H9 (cell line): ENCODE results near the gene PRELID2. TPM values are rescaled to one million over a fixed set of nuclear protein-coding genes. Genes with fewer than 3 reads are reported as not detected.

Source experiments
- DNase-seq: peaks from one replicate; pipeline ENCODE4 v3.0.0-alpha.2; 2017
- H2AFZ ChIP-seq: one replicate; pipeline ENCODE4 v1.6.1; 2013; ENCODE audit warnings: mild to moderate bottlenecking, low read length, control low read depth, moderate library complexity
- H2AK5ac ChIP-seq: 2 replicates; pipeline ENCODE4 v1.6.1; 2013; ENCODE audit warnings: low read length, control low read depth, mixed read lengths; ENCODE audit not compliant: insufficient read length
- H2BK120ac ChIP-seq: one replicate; pipeline ENCODE4 v1.6.1; 2013; ENCODE audit warnings: low read depth, mild to moderate bottlenecking, low read length, control low read depth, inconsistent platforms; ENCODE audit not compliant: poor library complexity, severe bottlenecking
- H2BK12ac ChIP-seq: 2 replicates; pipeline ENCODE4 v1.6.1; 2013; ENCODE audit warnings: low read length, control low read depth, mixed read lengths, low read depth; ENCODE audit not compliant: insufficient read length
- H2BK15ac ChIP-seq: 2 replicates; pipeline ENCODE4 v1.6.1; 2013; ENCODE audit warnings: low read depth, low read length, control low read depth
- H2BK20ac ChIP-seq: one replicate; pipeline ENCODE4 v1.6.1; 2013; ENCODE audit warnings: low read depth, mild to moderate bottlenecking, low read length, control low read depth, inconsistent platforms; ENCODE audit not compliant: poor library complexity, severe bottlenecking
- H2BK5ac ChIP-seq: 2 replicates; pipeline ENCODE4 v1.6.1; 2013; ENCODE audit warnings: low read length, control low read depth, mixed read lengths; ENCODE audit not compliant: insufficient read length
- H3K14ac ChIP-seq: 2 replicates; pipeline ENCODE4 v1.6.1; 2013; ENCODE audit warnings: low read length, control low read depth; ENCODE audit not compliant: insufficient read depth
- H3K18ac ChIP-seq: 2 replicates; pipeline ENCODE4 v1.6.1; 2013; ENCODE audit warnings: low read depth, mild to moderate bottlenecking, mixed read lengths, low read length, control low read depth; ENCODE audit not compliant: insufficient read length
- H3K23ac ChIP-seq: 2 replicates; pipeline ENCODE4 v1.6.1; 2013; ENCODE audit warnings: low read length, control low read depth, mixed read lengths, low read depth; ENCODE audit not compliant: insufficient read length
- H3K23me2 ChIP-seq: 2 replicates; pipeline ENCODE4 v1.6.1; 2013; ENCODE audit warnings: low read depth, mild to moderate bottlenecking, mixed read lengths, low read length, control low read depth; ENCODE audit not compliant: insufficient read length, poor library complexity, severe bottlenecking
- H3K27ac ChIP-seq: 2 replicates; pipeline ENCODE4 v1.5.1; 2013; ENCODE audit warnings: low read length, control low read depth, mixed read lengths, low read depth; ENCODE audit not compliant: insufficient read length
- H3K27me3 ChIP-seq: 2 replicates; pipeline ENCODE4 v1.6.1; 2013; ENCODE audit warnings: low read length, control low read depth, inconsistent platforms; ENCODE audit not compliant: insufficient read depth
- H3K4ac ChIP-seq: 2 replicates; pipeline ENCODE4 v1.6.1; 2013; ENCODE audit warnings: low read depth, mild to moderate bottlenecking, control low read depth, inconsistent platforms, low read length, moderate library complexity
- H3K4me1 ChIP-seq: 2 replicates; pipeline ENCODE4 v1.6.1; 2013; ENCODE audit warnings: low read length, control low read depth, inconsistent platforms; ENCODE audit not compliant: insufficient read depth
- H3K4me2 ChIP-seq: 2 replicates; pipeline ENCODE4 v1.6.1; 2013; ENCODE audit warnings: low read length, control low read depth, mixed read lengths; ENCODE audit not compliant: insufficient read length, insufficient read depth
- H3K56ac ChIP-seq: 2 replicates; pipeline ENCODE4 v1.6.1; 2013; ENCODE audit warnings: low read depth, mild to moderate bottlenecking, mixed read lengths, low read length, control low read depth; ENCODE audit not compliant: insufficient read length
- H3K79me1 ChIP-seq: 2 replicates; pipeline ENCODE4 v1.6.1; 2013; ENCODE audit warnings: low read depth, mild to moderate bottlenecking, moderate library complexity, low read length, control low read depth, inconsistent platforms; ENCODE audit not compliant: insufficient read depth, poor library complexity, severe bottlenecking
- H3K79me2 ChIP-seq: 2 replicates; pipeline ENCODE4 v1.6.1; 2013; ENCODE audit warnings: low read length, control low read depth, inconsistent platforms; ENCODE audit not compliant: insufficient read depth
- H3K9ac ChIP-seq: 2 replicates; pipeline ENCODE4 v1.6.1; 2013; ENCODE audit warnings: low read length, control low read depth, mixed read lengths; ENCODE audit not compliant: insufficient read length; ENCODE audit errors: extremely low read depth
- H3K9me3 ChIP-seq: one replicate; pipeline ENCODE4 v1.6.1; 2013; ENCODE audit warnings: low read depth, low read length, inconsistent platforms; ENCODE audit not compliant: control insufficient read depth
- H3T11ph ChIP-seq: one replicate; pipeline ENCODE4 v1.6.1; 2013; ENCODE audit warnings: mild to moderate bottlenecking, low read length, control low read depth, inconsistent platforms
- H4K20me1 ChIP-seq: one replicate; pipeline ENCODE4 v1.6.1; 2013; ENCODE audit not compliant: control insufficient read depth, insufficient read length, insufficient read depth
- H4K5ac ChIP-seq: 2 replicates; pipeline ENCODE4 v1.6.1; 2013; ENCODE audit warnings: low read depth, mild to moderate bottlenecking, mixed read lengths, low read length, control low read depth; ENCODE audit not compliant: insufficient read length
- H4K8ac ChIP-seq: replicated peaks from 2 replicates; pipeline ENCODE4 v1.6.1; 2013; ENCODE audit warnings: low read length, control low read depth, mixed read lengths, low read depth; ENCODE audit not compliant: insufficient read length
- H4K91ac ChIP-seq: 2 replicates; pipeline ENCODE4 v1.6.1; 2013; ENCODE audit warnings: low read depth, mild to moderate bottlenecking, moderate library complexity, mixed read lengths, low read length, control low read depth; ENCODE audit not compliant: insufficient read length
- H3K27ac Mint-ChIP-seq, 3 experiments: 2 replicates in 2 of 3; 3 replicates in 1 of 3; pipeline ENCODE4 v1.8.0; 2020 to 2021; ENCODE audit warnings: mixed read lengths in 3 of 3, mild to moderate bottlenecking in 1 of 3, moderate library complexity in 1 of 3
- H3K27me3 Mint-ChIP-seq: 2 replicates; pipeline ENCODE4 v1.8.0; 2021; ENCODE audit warnings: low read depth, mild to moderate bottlenecking, moderate library complexity, mixed read lengths
- H3K36me3 Mint-ChIP-seq, 3 experiments: 2 replicates in 2 of 3; 3 replicates in 1 of 3; pipeline ENCODE4 v1.8.0; 2020 to 2021; ENCODE audit warnings: low read depth in 3 of 3, mixed read lengths in 3 of 3; ENCODE audit not compliant: insufficient read depth in 1 of 3
- H3K4me1 Mint-ChIP-seq, 2 experiments: 2 replicates each; pipeline ENCODE4 v1.8.0; 2020; ENCODE audit warnings: mixed read lengths in 2 of 2
- H3K4me3 Mint-ChIP-seq, 2 experiments: 2 replicates in 1 of 2; 3 replicates in 1 of 2; pipeline ENCODE4 v1.8.0; 2020 to 2021; ENCODE audit warnings: mild to moderate bottlenecking in 2 of 2, mixed read lengths in 2 of 2, moderate library complexity in 1 of 2
- H3K9me3 Mint-ChIP-seq, 2 experiments: 2 replicates in 1 of 2; 3 replicates in 1 of 2; pipeline ENCODE4 v1.8.0; 2020; ENCODE audit warnings: mild to moderate bottlenecking in 2 of 2, mixed read lengths in 2 of 2, moderate library complexity in 1 of 2
- CTCF ChIP-seq: fragments of 200-600 bp; sonication (generic); conservative IDR thresholded peaks from 3 replicates; pipeline ENCODE4 v1.8.0; 2021; ENCODE audit warnings: antibody characterized with exemption, mild to moderate bottlenecking
- total RNA-seq: library from RNA; stranded (reverse); gene quantifications from 2 replicates; pipeline ENCODE4 v1.2.1, GENCODE V29; 2021

The PRELID2 gene
- total RNA-seq, 1 experiment from 2014 or later = 13.2 TPM

- no peak overlapping the region for H3T11ph ChIP-seq
- no peak overlapping the region for H2BK5ac ChIP-seq
- no peak overlapping the region for H4K91ac ChIP-seq
- H3K23ac ChIP-seq = no peak overlapping the region
- H3K79me2 ChIP-seq = no peaks in the 10 kb centered on the region
- no peak overlapping the region for H3K4me2 ChIP-seq
- no peak overlapping the region for H3K4me3 Mint-ChIP-seq
- H4K8ac ChIP-seq = no peak overlapping the region
- no peak overlapping the region for H3K27ac Mint-ChIP-seq
- no peaks in the 10 kb centered on the region for H3K27me3 ChIP-seq
- H3K14ac ChIP-seq = no peak overlapping the region
- peaks cover 0 to 10% of the 10 kb centered on the region in 2 experiments; a peak in 1 of 5 replicates for H3K9me3 Mint-ChIP-seq
- no peaks in the 10 kb centered on the region for H4K20me1 ChIP-seq
- no peak overlapping the region for H3K56ac ChIP-seq
- no peaks in the 10 kb centered on the region for H3K79me1 ChIP-seq
- H2BK120ac ChIP-seq = no peak overlapping the region
- peaks cover 0 to 5% (median 4%) of the 10 kb centered on the region in 3 experiments; a peak in 1 of 7 replicates for H3K36me3 Mint-ChIP-seq
- no peak for DNase-seq
- H2BK12ac ChIP-seq = no peak overlapping the region
- H3K4ac ChIP-seq = no peak overlapping the region
- no peak overlapping the region for H3K9ac ChIP-seq
- H3K4me1 Mint-ChIP-seq = no peaks in the 10 kb centered on the region
- no peaks in the 10 kb centered on the region for H3K9me3 ChIP-seq
- no peak overlapping the region for H4K5ac ChIP-seq
- H2AFZ ChIP-seq = no peak overlapping the region
- no peak overlapping the region for H3K27ac ChIP-seq
- H2BK20ac ChIP-seq = no peak overlapping the region
- H2BK15ac ChIP-seq = no peak overlapping the region
- TF ChIP-seq CTCF = no peak
- H2AK5ac ChIP-seq = no peak overlapping the region
- no peaks in the 10 kb centered on the region for H3K23me2 ChIP-seq
- no peaks in the 10 kb centered on the region for H3K4me1 ChIP-seq
- no peak overlapping the region for H3K18ac ChIP-seq
- no peaks in the 10 kb centered on the region for H3K27me3 Mint-ChIP-seq
These were observed 96.9 kb downstream of the PRELID2 start for GRCh38 chr5:145738227-145738626.
